OCI-LY7 (cell line): Measurements from ENCODE around the gene CMIP. TPM values are rescaled to one million over a fixed set of nuclear protein-coding genes. Genes with fewer than 3 reads are reported as not detected.

Experiments
- BruUV-seq: library from RNA; stranded (reverse); fragments of 400-500 nt; replicated peaks from 2 replicates; lab custom pipeline; 2021; lab: Mats Ljungman, UMichigan
- CTCF ChIA-PET: fragments of 300-600 bp; sonication (Branson Sonifier 250); formaldehyde crosslinking; loops from one replicate; lab custom pipeline; 2022; ENCODE audit warnings: antibody characterized with exemption; ENCODE audit not compliant: unreplicated experiment; lab: Charles Lee
- POLR2A ChIA-PET: fragments of 300-600 bp; sonication (Branson Sonifier 250); formaldehyde crosslinking; loops from one replicate; lab custom pipeline; 2022; ENCODE audit warnings: antibody characterized with exemption; lab: Charles Lee
- DNase-seq: peaks from one replicate; pipeline ENCODE4 v3.0.0-alpha.2; 2015; ENCODE audit warnings: low spot score
- H2AFZ ChIP-seq: fragments of 200-600 bp; sonication (generic), shearing (Covaris generic); 2 replicates; pipeline ENCODE4 v1.6.1; 2014; ENCODE audit warnings: mild to moderate bottlenecking, antibody characterized with exemption, low read length, moderate library complexity
- H3K27ac ChIP-seq: fragments of 200-600 bp; sonication (generic); 2 replicates; pipeline ENCODE4 v1.5.1; 2014; ENCODE audit warnings: mixed run types, low read depth, mild to moderate bottlenecking, moderate library complexity, low read length, inconsistent platforms; ENCODE audit not compliant: poor library complexity, severe bottlenecking
- H3K36me3 ChIP-seq: fragments of 200-600 bp; sonication (generic); 2 replicates; pipeline ENCODE4 v1.6.1; 2014; ENCODE audit warnings: mild to moderate bottlenecking, antibody characterized with exemption, low read length, moderate library complexity, mixed read lengths; ENCODE audit not compliant: insufficient read depth
- H3K4me1 ChIP-seq: fragments of 200-600 bp; sonication (generic); 2 replicates; pipeline ENCODE4 v1.5.1; 2014; ENCODE audit warnings: mild to moderate bottlenecking, low read length; ENCODE audit not compliant: insufficient read depth, poor library complexity, severe bottlenecking
- H3K4me2 ChIP-seq: fragments of 200-600 bp; sonication (generic); 2 replicates; pipeline ENCODE4 v1.6.1; 2014; ENCODE audit warnings: mild to moderate bottlenecking, low read length
- H3K4me3 ChIP-seq: fragments of 200-600 bp; sonication (generic); 2 replicates; pipeline ENCODE4 v1.5.1; 2014; ENCODE audit warnings: mild to moderate bottlenecking, low read depth, low read length; ENCODE audit not compliant: poor library complexity, severe bottlenecking
- H3K79me2 ChIP-seq: fragments of 200-600 bp; sonication (generic); 2 replicates; pipeline ENCODE4 v1.6.1; 2016; ENCODE audit warnings: low read depth, mild to moderate bottlenecking, low read length, moderate library complexity, mixed read lengths; ENCODE audit not compliant: insufficient read depth
- H3K9me2 ChIP-seq: fragments of 200-600 bp; sonication (generic); 2 replicates; pipeline ENCODE4 v1.6.1; 2016; ENCODE audit warnings: mild to moderate bottlenecking, low read length, mixed read lengths; ENCODE audit not compliant: insufficient read depth
- H3K9me3 ChIP-seq: fragments of 200-600 bp; sonication (generic); 2 replicates; pipeline ENCODE4 v1.6.1; 2014; ENCODE audit warnings: mild to moderate bottlenecking, mixed run types, low read length, mixed read lengths
- H4K20me1 ChIP-seq: fragments of 200-600 bp; sonication (generic); 2 replicates; pipeline ENCODE4 v1.6.1; 2014; ENCODE audit warnings: mild to moderate bottlenecking, antibody characterized with exemption, low read length, moderate library complexity, mixed read lengths; ENCODE audit not compliant: insufficient read depth
- CTCF ChIP-seq: fragments of 200-600 bp; sonication (generic); conservative IDR thresholded peaks from 2 replicates; pipeline ENCODE4 v1.5.1; 2014; ENCODE audit warnings: mild to moderate bottlenecking, antibody characterized with exemption, low read length, moderate library complexity, mixed read lengths
- EZH2phosphoT487 ChIP-seq: fragments of 200-600 bp; sonication (generic); IDR thresholded peaks from 2 replicates; pipeline ENCODE4 v1.6.1; 2018; ENCODE audit warnings: low read depth, borderline replicate concordance, mild to moderate bottlenecking, mixed run types, antibody characterized with exemption, low read length, moderate library complexity, mixed read lengths
- intact Hi-C: fragments of 100-400 bp; cut with micrococcal nuclease; formaldehyde crosslinking; loops from one replicate; pipeline ENCODE4 v1.10.0; 2022; ENCODE audit not compliant: unreplicated experiment
- total RNA-seq, 2 experiments: library from RNA; depleted of rRNA in 1 of 2; stranded (reverse); fragments of >200 nt in 1 of 2; shearing (Covaris generic) in 1 of 2; gene quantifications; 2 replicates each; pipeline ENCODE4 v1.2.3, GENCODE V29; 2014 to 2022

CMIP gene
- total RNA-seq, 2 experiments from 2014 or later, result 15.4 to 70.3 TPM

- CTCF ChIA-PET, result no interaction called here
- no peak for DNase-seq
- intact Hi-C loops, result no loop called here
Observed at GRCh38 chr16:81473969-81474959, 29.7 kb downstream of the CMIP start.

GRCh38 chr16:81477697-81478693 is 33.4 kb downstream of the CMIP start:
- H3K27ac ChIP-seq, result peak overlapping the region; percentile 93

More at GRCh38 chr16:81473969-81474959, 29.7 kb downstream of the CMIP start:
- BruUV-seq, result no TSS peak
- Histone ChIP-seq H3K9me2 (no peaks in the 10 kb centered on the region), H3K4me2 (no peak overlapping the region), H2AFZ (no peak overlapping the region), H4K20me1 (no peaks in the 10 kb centered on the region), H3K4me1 (peaks cover 60% of the 10 kb centered on the region), H3K79me2 (peaks cover 45% of the 10 kb centered on the region; the same call in 1 of the 2 replicates), H3K9me3 (no peaks in the 10 kb centered on the region), H3K36me3 (peaks cover 24% of the 10 kb centered on the region), H3K27ac (no peak overlapping the region), H3K4me3 (no peak overlapping the region)
- POLR2A ChIA-PET, result interaction anchor here (0.6 to 0.7 kb wide), 2 partner anchors 384 to 1577 kb away, joined by 3 read pairs; no protein-coding TSS in a partner anchor
- no peak for TF ChIP-seq CTCF
- TF ChIP-seq EZH2phosphoT487, result no peak

More at GRCh38 chr16:81477697-81478693, 33.4 kb downstream of the CMIP start:
- ChIA-PET CTCF (interaction anchor here (0.6 to 2.1 kb wide), 2 partner anchors 8 to 14 kb away, joined by 3 to 7 read pairs; no protein-coding TSS in a partner anchor), POLR2A (interaction anchor here (0.8 to 1.5 kb wide), 6 partner anchors 8 to 237 kb away, joined by 3 to 8 read pairs (median 4); no protein-coding TSS in a partner anchor)
- peaks cover 72% of the 10 kb centered on the region for H3K4me1 ChIP-seq
- H3K36me3 ChIP-seq, result peaks cover 15% of the 10 kb centered on the region
- TF ChIP-seq EZH2phosphoT487 (no peak), CTCF (no peak)
- H3K9me2 ChIP-seq, result no peaks in the 10 kb centered on the region
- no peaks in the 10 kb centered on the region for H3K9me3 ChIP-seq
- no peak overlapping the region for H2AFZ ChIP-seq
- peaks cover 49% of the 10 kb centered on the region; the same call in 1 of the 2 replicates for H3K79me2 ChIP-seq
- no TSS peak for BruUV-seq
- H4K20me1 ChIP-seq, result no peaks in the 10 kb centered on the region
- peak overlapping the region; percentile 91 for H3K4me2 ChIP-seq
- intact Hi-C loops, result loop anchor here (2.0 to 5.0 kb wide), 2 partner anchors 41 to 66 kb away; no protein-coding TSS in a partner anchor
- H3K4me3 ChIP-seq, result peak overlapping the region; percentile 52
- DNase-seq, result no peak
